H9 (cell line): ENCODE measurements around the gene DMD. TPM values are rescaled to one million over a fixed set of nuclear protein-coding genes. Genes with fewer than 3 reads are reported as not detected.

Experiments
- DNase-seq: peaks from one replicate; pipeline ENCODE4 v3.0.0-alpha.2; 2017
- H2AFZ ChIP-seq: one replicate; pipeline ENCODE4 v1.6.1; 2013; ENCODE audit warnings: mild to moderate bottlenecking, low read length, control low read depth, moderate library complexity
- H2AK5ac ChIP-seq: 2 replicates; pipeline ENCODE4 v1.6.1; 2013; ENCODE audit warnings: low read length, control low read depth, mixed read lengths; ENCODE audit not compliant: insufficient read length
- H2BK120ac ChIP-seq: one replicate; pipeline ENCODE4 v1.6.1; 2013; ENCODE audit warnings: low read depth, mild to moderate bottlenecking, low read length, control low read depth, inconsistent platforms; ENCODE audit not compliant: poor library complexity, severe bottlenecking
- H2BK12ac ChIP-seq: 2 replicates; pipeline ENCODE4 v1.6.1; 2013; ENCODE audit warnings: low read length, control low read depth, mixed read lengths, low read depth; ENCODE audit not compliant: insufficient read length
- H2BK15ac ChIP-seq: 2 replicates; pipeline ENCODE4 v1.6.1; 2013; ENCODE audit warnings: low read depth, low read length, control low read depth
- H2BK20ac ChIP-seq: one replicate; pipeline ENCODE4 v1.6.1; 2013; ENCODE audit warnings: low read depth, mild to moderate bottlenecking, low read length, control low read depth, inconsistent platforms; ENCODE audit not compliant: poor library complexity, severe bottlenecking
- H2BK5ac ChIP-seq: 2 replicates; pipeline ENCODE4 v1.6.1; 2013; ENCODE audit warnings: low read length, control low read depth, mixed read lengths; ENCODE audit not compliant: insufficient read length
- H3K14ac ChIP-seq: 2 replicates; pipeline ENCODE4 v1.6.1; 2013; ENCODE audit warnings: low read length, control low read depth; ENCODE audit not compliant: insufficient read depth
- H3K18ac ChIP-seq: 2 replicates; pipeline ENCODE4 v1.6.1; 2013; ENCODE audit warnings: low read depth, mild to moderate bottlenecking, mixed read lengths, low read length, control low read depth; ENCODE audit not compliant: insufficient read length
- H3K23ac ChIP-seq: 2 replicates; pipeline ENCODE4 v1.6.1; 2013; ENCODE audit warnings: low read length, control low read depth, mixed read lengths, low read depth; ENCODE audit not compliant: insufficient read length
- H3K23me2 ChIP-seq: 2 replicates; pipeline ENCODE4 v1.6.1; 2013; ENCODE audit warnings: low read depth, mild to moderate bottlenecking, mixed read lengths, low read length, control low read depth; ENCODE audit not compliant: insufficient read length, poor library complexity, severe bottlenecking
- H3K27ac ChIP-seq: 2 replicates; pipeline ENCODE4 v1.5.1; 2013; ENCODE audit warnings: low read length, control low read depth, mixed read lengths, low read depth; ENCODE audit not compliant: insufficient read length
- H3K27me3 ChIP-seq: 2 replicates; pipeline ENCODE4 v1.6.1; 2013; ENCODE audit warnings: low read length, control low read depth, inconsistent platforms; ENCODE audit not compliant: insufficient read depth
- H3K4ac ChIP-seq: 2 replicates; pipeline ENCODE4 v1.6.1; 2013; ENCODE audit warnings: low read depth, mild to moderate bottlenecking, control low read depth, inconsistent platforms, low read length, moderate library complexity
- H3K4me1 ChIP-seq: 2 replicates; pipeline ENCODE4 v1.6.1; 2013; ENCODE audit warnings: low read length, control low read depth, inconsistent platforms; ENCODE audit not compliant: insufficient read depth
- H3K4me2 ChIP-seq: 2 replicates; pipeline ENCODE4 v1.6.1; 2013; ENCODE audit warnings: low read length, control low read depth, mixed read lengths; ENCODE audit not compliant: insufficient read length, insufficient read depth
- H3K56ac ChIP-seq: 2 replicates; pipeline ENCODE4 v1.6.1; 2013; ENCODE audit warnings: low read depth, mild to moderate bottlenecking, mixed read lengths, low read length, control low read depth; ENCODE audit not compliant: insufficient read length
- H3K79me1 ChIP-seq: 2 replicates; pipeline ENCODE4 v1.6.1; 2013; ENCODE audit warnings: low read depth, mild to moderate bottlenecking, moderate library complexity, low read length, control low read depth, inconsistent platforms; ENCODE audit not compliant: insufficient read depth, poor library complexity, severe bottlenecking
- H3K79me2 ChIP-seq: 2 replicates; pipeline ENCODE4 v1.6.1; 2013; ENCODE audit warnings: low read length, control low read depth, inconsistent platforms; ENCODE audit not compliant: insufficient read depth
- H3K9ac ChIP-seq: 2 replicates; pipeline ENCODE4 v1.6.1; 2013; ENCODE audit warnings: low read length, control low read depth, mixed read lengths; ENCODE audit not compliant: insufficient read length; ENCODE audit errors: extremely low read depth
- H3K9me3 ChIP-seq: one replicate; pipeline ENCODE4 v1.6.1; 2013; ENCODE audit warnings: low read depth, low read length, inconsistent platforms; ENCODE audit not compliant: control insufficient read depth
- H3T11ph ChIP-seq: one replicate; pipeline ENCODE4 v1.6.1; 2013; ENCODE audit warnings: mild to moderate bottlenecking, low read length, control low read depth, inconsistent platforms
- H4K20me1 ChIP-seq: one replicate; pipeline ENCODE4 v1.6.1; 2013; ENCODE audit not compliant: control insufficient read depth, insufficient read length, insufficient read depth
- H4K5ac ChIP-seq: 2 replicates; pipeline ENCODE4 v1.6.1; 2013; ENCODE audit warnings: low read depth, mild to moderate bottlenecking, mixed read lengths, low read length, control low read depth; ENCODE audit not compliant: insufficient read length
- H4K8ac ChIP-seq: replicated peaks from 2 replicates; pipeline ENCODE4 v1.6.1; 2013; ENCODE audit warnings: low read length, control low read depth, mixed read lengths, low read depth; ENCODE audit not compliant: insufficient read length
- H4K91ac ChIP-seq: 2 replicates; pipeline ENCODE4 v1.6.1; 2013; ENCODE audit warnings: low read depth, mild to moderate bottlenecking, moderate library complexity, mixed read lengths, low read length, control low read depth; ENCODE audit not compliant: insufficient read length
- H3K27ac Mint-ChIP-seq, 3 experiments: 2 replicates in 2 of 3; 3 replicates in 1 of 3; pipeline ENCODE4 v1.8.0; 2020 to 2021; ENCODE audit warnings: mixed read lengths in 3 of 3, mild to moderate bottlenecking in 1 of 3, moderate library complexity in 1 of 3
- H3K27me3 Mint-ChIP-seq: 2 replicates; pipeline ENCODE4 v1.8.0; 2021; ENCODE audit warnings: low read depth, mild to moderate bottlenecking, moderate library complexity, mixed read lengths
- H3K36me3 Mint-ChIP-seq, 3 experiments: 2 replicates in 2 of 3; 3 replicates in 1 of 3; pipeline ENCODE4 v1.8.0; 2020 to 2021; ENCODE audit warnings: low read depth in 3 of 3, mixed read lengths in 3 of 3; ENCODE audit not compliant: insufficient read depth in 1 of 3
- H3K4me1 Mint-ChIP-seq, 2 experiments: 2 replicates each; pipeline ENCODE4 v1.8.0; 2020; ENCODE audit warnings: mixed read lengths in 2 of 2
- H3K4me3 Mint-ChIP-seq, 2 experiments: 2 replicates in 1 of 2; 3 replicates in 1 of 2; pipeline ENCODE4 v1.8.0; 2020 to 2021; ENCODE audit warnings: mild to moderate bottlenecking in 2 of 2, mixed read lengths in 2 of 2, moderate library complexity in 1 of 2
- H3K9me3 Mint-ChIP-seq, 2 experiments: 2 replicates in 1 of 2; 3 replicates in 1 of 2; pipeline ENCODE4 v1.8.0; 2020; ENCODE audit warnings: mild to moderate bottlenecking in 2 of 2, mixed read lengths in 2 of 2, moderate library complexity in 1 of 2
- WGBS: extraction: QIAGEN DNeasy Blood & Tissue Kit; methylation state at CpG from one replicate; pipeline ENCODE4 v1.1.7; 2013; ENCODE audit warnings: missing lambda C conversion rate, low lambda C conversion rate, mixed read lengths; ENCODE audit not compliant: insufficient read length; ENCODE audit errors: extremely low coverage; 5-methylcytosine and 5-hydroxymethylcytosine counted together
- total RNA-seq: library from RNA; stranded (reverse); gene quantifications from 2 replicates; pipeline ENCODE4 v1.2.1, GENCODE V29; 2021
- TF ChIP-seq, protein P1 (sequence below): fragments of 200-600 bp; sonication (generic); conservative IDR thresholded peaks from 3 replicates; pipeline ENCODE4 v1.8.0; 2021; ENCODE audit warnings: antibody characterized with exemption, mild to moderate bottlenecking

DMD gene
- total RNA-seq, 1 experiment from 2014 or later: 3.8 TPM

DNA sequence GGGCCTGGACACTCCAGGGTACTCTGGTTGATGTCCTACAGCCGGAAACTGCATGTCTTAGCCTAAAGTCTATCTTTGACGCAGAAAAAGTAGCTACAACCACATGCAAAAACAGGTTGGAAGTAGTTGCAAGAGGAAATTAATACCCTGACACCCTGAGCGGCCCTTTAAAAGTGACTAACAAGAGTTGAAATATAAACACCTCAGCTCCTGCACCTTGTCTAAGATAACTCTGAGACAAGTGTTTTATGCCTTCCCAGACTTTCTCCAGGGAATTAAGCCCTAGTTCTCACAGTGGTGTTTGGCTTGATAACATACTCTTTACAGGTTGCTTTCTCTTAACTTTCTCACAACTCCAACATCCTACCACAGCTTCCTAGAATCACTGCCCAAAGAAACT, 943.1 kb downstream of the DMD start:
- Histone ChIP-seq H4K91ac (no peak overlapping the region), H2BK12ac (no peak overlapping the region), H3K9ac (no peak overlapping the region), H4K20me1 (no peaks in the 10 kb centered on the region), H3K79me2 (no peaks in the 10 kb centered on the region), H3K14ac (no peak overlapping the region), H3K4me1 (no peaks in the 10 kb centered on the region), H3K79me1 (no peaks in the 10 kb centered on the region), H3K23ac (no peak overlapping the region), H3K27ac (no peak overlapping the region), H2AK5ac (no peak overlapping the region), H2BK15ac (no peak overlapping the region), H3K4me2 (no peak overlapping the region), H3K23me2 (no peaks in the 10 kb centered on the region), H4K8ac (no peak overlapping the region), H2BK20ac (no peak overlapping the region), H3K56ac (no peak overlapping the region), H2AFZ (no peak overlapping the region), H4K5ac (no peak overlapping the region), H2BK5ac (no peak overlapping the region), H3K27me3 (no peaks in the 10 kb centered on the region), H3T11ph (no peak overlapping the region), H2BK120ac (no peak overlapping the region), H3K9me3 (no peaks in the 10 kb centered on the region), H3K18ac (no peak overlapping the region), H3K4ac (no peak overlapping the region)
- Mint-ChIP-seq H3K4me3 (no peak overlapping the region), H3K9me3 (peaks cover 48 to 56% of the 10 kb centered on the region in 2 experiments), H3K4me1 (no peaks in the 10 kb centered on the region), H3K36me3 (peaks cover 5 to 11% (median 7%) of the 10 kb centered on the region in 3 experiments; a peak in 6 of 7 replicates), H3K27ac (no peak overlapping the region), H3K27me3 (no peaks in the 10 kb centered on the region; the same call in 1 of the 2 replicates)
- TF ChIP-seq, protein P1, sequence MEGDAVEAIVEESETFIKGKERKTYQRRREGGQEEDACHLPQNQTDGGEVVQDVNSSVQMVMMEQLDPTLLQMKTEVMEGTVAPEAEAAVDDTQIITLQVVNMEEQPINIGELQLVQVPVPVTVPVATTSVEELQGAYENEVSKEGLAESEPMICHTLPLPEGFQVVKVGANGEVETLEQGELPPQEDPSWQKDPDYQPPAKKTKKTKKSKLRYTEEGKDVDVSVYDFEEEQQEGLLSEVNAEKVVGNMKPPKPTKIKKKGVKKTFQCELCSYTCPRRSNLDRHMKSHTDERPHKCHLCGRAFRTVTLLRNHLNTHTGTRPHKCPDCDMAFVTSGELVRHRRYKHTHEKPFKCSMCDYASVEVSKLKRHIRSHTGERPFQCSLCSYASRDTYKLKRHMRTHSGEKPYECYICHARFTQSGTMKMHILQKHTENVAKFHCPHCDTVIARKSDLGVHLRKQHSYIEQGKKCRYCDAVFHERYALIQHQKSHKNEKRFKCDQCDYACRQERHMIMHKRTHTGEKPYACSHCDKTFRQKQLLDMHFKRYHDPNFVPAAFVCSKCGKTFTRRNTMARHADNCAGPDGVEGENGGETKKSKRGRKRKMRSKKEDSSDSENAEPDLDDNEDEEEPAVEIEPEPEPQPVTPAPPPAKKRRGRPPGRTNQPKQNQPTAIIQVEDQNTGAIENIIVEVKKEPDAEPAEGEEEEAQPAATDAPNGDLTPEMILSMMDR: no peak
- WGBS: no CpG with 5 or more reads among the region's 3 CpGs
- no peak for DNase-seq
